ENCODE results near the gene CCDC40. TPM values are rescaled to one million over a fixed set of nuclear protein-coding genes. Genes with fewer than 3 reads are reported as not detected.

The CCDC40 gene
- total and polyA plus RNA-seq, 9 of the 15 experiments (the other 6 are each of a cell fraction or from before 2014, with no cell fraction given) = 0.07 to 0.33 TPM; not detected in 7

DNA sequence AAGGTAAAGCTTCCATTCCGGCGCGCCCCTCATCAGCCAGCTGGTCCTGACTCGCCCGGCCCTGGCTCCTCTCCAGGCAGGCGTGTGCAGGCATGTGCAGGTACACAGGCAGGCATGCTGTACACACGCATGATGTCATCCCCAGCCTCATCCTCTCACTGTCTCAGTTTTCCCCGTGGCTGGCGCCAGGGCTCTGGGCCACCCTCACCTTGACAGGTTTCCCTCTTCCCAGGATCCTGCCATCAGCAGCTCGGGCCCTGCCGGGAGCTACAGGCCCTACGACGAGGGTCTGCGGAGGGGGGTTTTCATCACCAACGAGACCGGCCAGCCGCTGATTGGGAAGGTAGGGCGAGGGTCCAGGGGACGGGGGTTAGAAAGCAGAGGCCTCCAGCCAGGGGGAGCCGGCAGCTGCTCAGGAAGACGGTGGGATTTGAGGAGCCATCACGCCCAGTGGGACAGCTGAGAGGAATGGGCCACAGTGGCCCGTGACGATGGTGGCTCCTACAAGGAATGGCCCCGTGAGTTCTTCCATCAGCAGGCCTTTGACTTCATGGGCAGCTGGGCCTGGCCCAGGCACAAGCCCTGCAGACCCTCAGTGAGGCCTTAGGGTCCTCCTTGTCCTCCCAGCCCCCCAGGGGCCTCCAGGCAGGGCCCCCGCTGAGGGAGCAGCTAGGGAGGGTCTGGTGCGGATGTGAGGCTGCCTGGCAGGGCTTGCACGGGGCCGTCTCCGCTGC, 73.4 kb downstream of the CCDC40 start:
- intact Hi-C loops (cut with micrococcal nuclease) = loop anchor here (10.0 kb wide), 1 partner anchor 75 kb away; no protein-coding TSS in a partner anchor
- H3K9ac ChIP-seq (ENCODE audit: insufficient read depth in 1 of 2, low read depth in 2 of 2, low read length in 2 of 2) = peak overlapping the region in 1 of 2 experiments; percentile 17; a peak in 1 of 4 replicates
- DNase-seq (ENCODE audit: extremely low read depth in 1 of 4, low spot score in 3 of 4) = no peak
- ChIA-PET POLR2A (interaction anchor here (0.8 to 1.4 kb wide), 6 partner anchors 8 to 345 kb away, joined by 3 to 5 read pairs (median 4); partner anchors contain the start of gene GAA), CTCF (ENCODE audit: low intra/inter-chr PET ratio) (no interaction called here)
- no peak for ATAC-seq
- H3K9me3 ChIP-seq (replicated peaks; ENCODE audit: control insufficient read depth, insufficient read depth, low read depth, low read length) = 0 out of 2 replicates have a peak, but pooled peaks cover 1% of the 10 kb centered on the region
- H2AFZ ChIP-seq (ENCODE audit: low read depth, low read length) = no peak overlapping the region
- peaks cover 48 to 81% of the 10 kb centered on the region in 2 experiments for H3K27me3 ChIP-seq (ENCODE audit: control insufficient read depth in 2 of 2, insufficient read depth in 2 of 2, low read length in 2 of 2)
- no peak overlapping the region for H3K4me2 ChIP-seq (ENCODE audit: insufficient read depth, low read length)
- BruUV-seq (replicated peaks) = no TSS peak
- FAIRE-seq = no peak
- TF ChIP-seq HCFC1 (IDR thresholded peaks at IDR 0.05; ENCODE audit: low read depth, low read length) (no peak), TEAD1 (CRISPR knock-in tag; IDR thresholded peaks at IDR 0.05) (no peak)
- WGBS (ENCODE audit: insufficient coverage, low coverage, missing lambda C conversion rate) = 10% methylated on average over 23 of the region's 30 CpGs
- H3K4me3 ChIP-seq = no peak overlapping the region
- H3K36me3 ChIP-seq (ENCODE audit: control insufficient read depth, insufficient read depth, low read length) = no peaks in the 10 kb centered on the region
- H3K27ac ChIP-seq (ENCODE audit: extremely low read depth, low read depth, low read length) = no peak overlapping the region
- in situ Hi-C loops (cut with MboI) = no loop called here
- no peaks in the 10 kb centered on the region for H3K79me2 ChIP-seq (ENCODE audit: control insufficient read depth, insufficient read depth, low read length)
- no peaks in the 10 kb centered on the region for H3K9me1 ChIP-seq (ENCODE audit: control insufficient read depth, insufficient read depth, low read length)
- peaks cover 3% of the 10 kb centered on the region; the same call in 1 of the 2 replicates for H4K20me1 ChIP-seq (replicated peaks; ENCODE audit: control insufficient read depth, insufficient read depth, low read length)
- H3K4me1 ChIP-seq (replicated peaks in 1 of 2; ENCODE audit: control insufficient read depth in 2 of 2, insufficient read depth in 2 of 2, low read length in 2 of 2) = peaks cover 4 to 58% of the 10 kb centered on the region in 2 experiments; a peak in 4 of 5 replicates

- Histone ChIP-seq H3K9ac (ENCODE audit: insufficient read depth in 1 of 2, low read depth in 2 of 2, low read length in 2 of 2) (no peak overlapping the region), H3K27me3 (ENCODE audit: control insufficient read depth in 2 of 2, insufficient read depth in 2 of 2, low read length in 2 of 2) (peaks cover 51 to 78% of the 10 kb centered on the region in 2 experiments), H3K4me1 (replicated peaks in 1 of 2; ENCODE audit: control insufficient read depth in 2 of 2, insufficient read depth in 2 of 2, low read length in 2 of 2) (peaks cover 4 to 54% of the 10 kb centered on the region in 2 experiments; a peak in 4 of 5 replicates), H3K27ac (ENCODE audit: extremely low read depth, low read depth, low read length) (no peak overlapping the region), H4K20me1 (replicated peaks; ENCODE audit: control insufficient read depth, insufficient read depth, low read length) (no peaks in the 10 kb centered on the region; the same call in 1 of the 2 replicates), H2AFZ (ENCODE audit: low read depth, low read length) (no peak overlapping the region), H3K9me1 (ENCODE audit: control insufficient read depth, insufficient read depth, low read length) (no peaks in the 10 kb centered on the region), H3K4me3 (no peak overlapping the region), H3K9me3 (replicated peaks; ENCODE audit: control insufficient read depth, insufficient read depth, low read depth, low read length) (0 out of 2 replicates have a peak, but pooled peaks cover 4% of the 10 kb centered on the region), H3K79me2 (ENCODE audit: control insufficient read depth, insufficient read depth, low read length) (no peaks in the 10 kb centered on the region), H3K36me3 (ENCODE audit: control insufficient read depth, insufficient read depth, low read length) (no peaks in the 10 kb centered on the region), H3K4me2 (ENCODE audit: insufficient read depth, low read length) (no peak overlapping the region)
- in situ Hi-C loops (cut with MboI) (no loop called here), intact Hi-C loops (cut with micrococcal nuclease) (no loop called here)
- 10% methylated on average over 9 of the region's 9 CpGs for WGBS (ENCODE audit: insufficient coverage, low coverage, missing lambda C conversion rate)
- no TSS peak for BruUV-seq (replicated peaks)
- DNase-seq (ENCODE audit: extremely low read depth in 1 of 4, low spot score in 3 of 4) = no peak
- CTCF ChIA-PET (ENCODE audit: low intra/inter-chr PET ratio) = no interaction called here
- no peak for FAIRE-seq
- POLR2A ChIA-PET = interaction anchor here (0.8 to 1.4 kb wide), 6 partner anchors 9 to 345 kb away, joined by 3 to 5 read pairs (median 4); partner anchors contain the start of gene GAA
- ATAC-seq = no peak
- TF ChIP-seq E2F3 (CRISPR knock-in tag; IDR thresholded peaks at IDR 0.05) (no peak), U2AF1 (optimal IDR thresholded peaks at IDR 0.05; ENCODE audit: low read depth, low read length) (no peak), THRAP3 (IDR thresholded peaks at IDR 0.05; ENCODE audit: borderline replicate concordance) (no peak), NR2C1 (IDR thresholded peaks at IDR 0.05) (no peak), NR2C1 (tag; IDR thresholded peaks at IDR 0.05) (no peak), SRSF9 (IDR thresholded peaks at IDR 0.05; ENCODE audit: borderline replicate concordance, low read depth, low read length) (no peak)
- TF ChIP-seq, protein P1, sequence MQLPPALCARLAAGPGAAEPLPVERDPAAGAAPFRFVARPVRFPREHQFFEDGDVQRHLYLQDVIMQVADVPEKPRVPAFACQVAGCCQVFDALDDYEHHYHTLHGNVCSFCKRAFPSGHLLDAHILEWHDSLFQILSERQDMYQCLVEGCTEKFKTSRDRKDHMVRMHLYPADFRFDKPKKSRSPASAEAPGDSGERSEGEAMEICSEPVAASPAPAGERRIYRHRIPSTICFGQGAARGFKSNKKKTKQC (CRISPR knock-in tag; IDR thresholded peaks at IDR 0.05) = no peak
- TF ChIP-seq, protein P2, sequence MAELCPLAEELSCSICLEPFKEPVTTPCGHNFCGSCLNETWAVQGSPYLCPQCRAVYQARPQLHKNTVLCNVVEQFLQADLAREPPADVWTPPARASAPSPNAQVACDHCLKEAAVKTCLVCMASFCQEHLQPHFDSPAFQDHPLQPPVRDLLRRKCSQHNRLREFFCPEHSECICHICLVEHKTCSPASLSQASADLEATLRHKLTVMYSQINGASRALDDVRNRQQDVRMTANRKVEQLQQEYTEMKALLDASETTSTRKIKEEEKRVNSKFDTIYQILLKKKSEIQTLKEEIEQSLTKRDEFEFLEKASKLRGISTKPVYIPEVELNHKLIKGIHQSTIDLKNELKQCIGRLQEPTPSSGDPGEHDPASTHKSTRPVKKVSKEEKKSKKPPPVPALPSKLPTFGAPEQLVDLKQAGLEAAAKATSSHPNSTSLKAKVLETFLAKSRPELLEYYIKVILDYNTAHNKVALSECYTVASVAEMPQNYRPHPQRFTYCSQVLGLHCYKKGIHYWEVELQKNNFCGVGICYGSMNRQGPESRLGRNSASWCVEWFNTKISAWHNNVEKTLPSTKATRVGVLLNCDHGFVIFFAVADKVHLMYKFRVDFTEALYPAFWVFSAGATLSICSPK (IDR thresholded peaks at IDR 0.05; ENCODE audit: borderline replicate concordance) = no peak
These were observed 74.0 kb downstream of the CCDC40 start for GRCh38 chr17:80110447-80110812.

Measured in K562 (cell line).